Renal cortex interstitium (tissue), 15 donors: Measurements from ENCODE around the gene ANXA5. TPM values are rescaled to one million over a fixed set of nuclear protein-coding genes. Genes with fewer than 3 reads are reported as not detected.
"Not testable (repeated sequence)": the region's sequence is repeated elsewhere in the genome, so short reads cannot be mapped to it uniquely, and the experiment has no call there.

ENCODE experiments used
- DNase-seq, 11 donors: peaks; one replicate each; pipeline ENCODE4 v3.0.0-alpha.2; 2013; ENCODE audit warnings: low read depth in 9 of 11, low spot score in 4 of 11; ENCODE audit errors: extremely low read depth in 1 of 11
- long read RNA-seq, 16 experiments: transcript quantifications; one replicate each; lab custom pipeline, GENCODE V29; 2026
- polyA plus RNA-seq, 3 donors: library from polyadenylated mRNA; unstranded; fragments of 120-200 nt; gene quantifications; one replicate each; pipeline ENCODE4 v1.2.1, GENCODE V29; 2013; ENCODE audit not compliant: insufficient read length in 3 of 3

Gene ANXA5
- polyA plus RNA-seq, result 100 to 1,000 TPM; 373 to 435 (median 433) TPM
- long read RNA-seq, donor 1, transcript ANXA5-201 (13 exons, 1,762 nt), result major isoform, 52 of 98 reads
- long read RNA-seq, donor 1, partial matches to known transcripts, result 41 of 98 reads
- long read RNA-seq, donor 1, other reads (novel, unspliced or antisense), result 0 of 98 reads
- long read RNA-seq, donor 2, transcript ANXA5-201 (13 exons, 1,762 nt), result major isoform, 35 of 70 reads
- long read RNA-seq, donor 2, partial matches to known transcripts, result 29 of 70 reads
- long read RNA-seq, donor 2, other reads (novel, unspliced or antisense), result 0 of 70 reads
- long read RNA-seq, donor 3, transcript ANXA5-201 (13 exons, 1,762 nt), result major isoform, 98 of 221 reads
- long read RNA-seq, donor 3, partial matches to known transcripts, result 104 of 221 reads
- long read RNA-seq, donor 3, other reads (novel, unspliced or antisense), result 13 of 221 reads
- long read RNA-seq, donor 4, transcript ANXA5-201 (13 exons, 1,762 nt), result major isoform, 58 of 100 reads
- long read RNA-seq, donor 4, partial matches to known transcripts, result 36 of 100 reads
- long read RNA-seq, donor 4, other reads (novel, unspliced or antisense), result 0 of 100 reads
- long read RNA-seq, donor 5, result 0 reads
- long read RNA-seq, donor 6, transcript ANXA5-207 (6 exons, 868 nt), result minor isoform, 10 of 128 reads
- long read RNA-seq, donor 6, transcript ANXA5-201 (13 exons, 1,762 nt), result major isoform, 61 of 128 reads
- long read RNA-seq, donor 6, partial matches to known transcripts, result 53 of 128 reads
- long read RNA-seq, donor 6, other reads (novel, unspliced or antisense), result 0 of 128 reads
- long read RNA-seq, donor 7, transcript ANXA5-201 (13 exons, 1,762 nt), result major isoform, 76 of 191 reads
- long read RNA-seq, donor 7, transcript ANXA5-207 (6 exons, 868 nt), result minor isoform, 6 of 191 reads
- long read RNA-seq, donor 7, partial matches to known transcripts, result 103 of 191 reads
- long read RNA-seq, donor 7, other reads (novel, unspliced or antisense), result 0 of 191 reads
- long read RNA-seq, donor 8, result 0 reads
- long read RNA-seq, donor 9, transcript ANXA5-201 (13 exons, 1,762 nt), result major isoform, 53 of 127 reads
- long read RNA-seq, donor 9, transcript ANXA5-205 (6 exons, 1,083 nt), result minor isoform, 7 of 127 reads
- long read RNA-seq, donor 9, partial matches to known transcripts, result 65 of 127 reads
- long read RNA-seq, donor 9, other reads (novel, unspliced or antisense), result 0 of 127 reads
- long read RNA-seq, donor 10, transcript ANXA5-201 (13 exons, 1,762 nt), result major isoform, 84 of 170 reads
- long read RNA-seq, donor 10, partial matches to known transcripts, result 78 of 170 reads
- long read RNA-seq, donor 10, other reads (novel, unspliced or antisense), result 0 of 170 reads
- long read RNA-seq, donor 11, transcript ANXA5-201 (13 exons, 1,762 nt), result major isoform, 64 of 107 reads
- long read RNA-seq, donor 11, partial matches to known transcripts, result 31 of 107 reads
- long read RNA-seq, donor 11, other reads (novel, unspliced or antisense), result 6 of 107 reads
- long read RNA-seq, donor 12, transcript ANXA5-201 (13 exons, 1,762 nt), result major isoform, 35 of 66 reads
- long read RNA-seq, donor 12, partial matches to known transcripts, result 28 of 66 reads
- long read RNA-seq, donor 12, other reads (novel, unspliced or antisense), result 0 of 66 reads
- long read RNA-seq, donor 13, result 0 reads
- long read RNA-seq, donor 14, transcript ANXA5-201 (13 exons, 1,762 nt), result major isoform, 68 of 135 reads
- long read RNA-seq, donor 14, transcript ANXA5-207 (6 exons, 868 nt), result minor isoform, 5 of 135 reads
- long read RNA-seq, donor 14, partial matches to known transcripts, result 61 of 135 reads
- long read RNA-seq, donor 14, other reads (novel, unspliced or antisense), result 0 of 135 reads
- long read RNA-seq, donor 15, transcript ANXA5-201 (13 exons, 1,762 nt), result major isoform, 31 of 72 reads
- long read RNA-seq, donor 15, partial matches to known transcripts, result 36 of 72 reads
- long read RNA-seq, donor 15, other reads (novel, unspliced or antisense), result 0 of 72 reads
- long read RNA-seq, donor 16, transcript ANXA5-207 (6 exons, 868 nt), result minor isoform, 7 of 329 reads
- long read RNA-seq, donor 16, transcript ANXA5-205 (6 exons, 1,083 nt), result minor isoform, 5 of 329 reads
- long read RNA-seq, donor 16, transcript ANXA5-201 (13 exons, 1,762 nt), result major isoform, 173 of 329 reads
- long read RNA-seq, donor 16, partial matches to known transcripts, result 139 of 329 reads
- long read RNA-seq, donor 16, other reads (novel, unspliced or antisense), result 5 of 329 reads

- DNase-seq, result peak; percentile 49 to 80 (median 74)
Measured at GRCh38 chr4:121696581-121697461, at the start of gene ANXA5. TSS of gene ANXA5 (minus strand) at chr4:121696980. CDS start at chr4:121696589, 391 bp downstream.

- no peak for DNase-seq
Measured at GRCh38 chr4:121742794-121743193, 46.0 kb upstream of the ANXA5 start.

DNA sequence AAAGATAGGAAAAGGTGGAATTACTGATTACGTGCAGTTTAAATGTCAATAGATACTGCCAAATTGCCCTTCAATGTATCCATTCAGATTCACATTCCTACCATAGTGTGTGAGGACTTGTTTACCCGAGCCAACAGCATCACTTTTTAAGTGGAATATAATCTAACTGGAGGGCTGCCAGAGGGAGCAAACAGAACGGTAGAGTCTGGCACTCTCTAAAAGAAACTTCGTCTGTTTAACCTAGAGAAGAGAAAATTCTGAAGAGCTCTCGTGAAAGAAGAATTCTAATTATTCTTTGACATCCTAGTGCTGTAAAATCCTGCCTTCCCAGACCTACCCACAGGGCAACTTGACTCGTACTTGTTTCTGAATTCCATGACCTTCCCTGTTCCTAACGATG, 45.0 kb upstream of the ANXA5 start:
- DNase-seq, result no peak

GRCh38 chr4:121740796-121741409, 44.1 kb upstream of the ANXA5 start:
- DNase-seq, result no peak

DNA sequence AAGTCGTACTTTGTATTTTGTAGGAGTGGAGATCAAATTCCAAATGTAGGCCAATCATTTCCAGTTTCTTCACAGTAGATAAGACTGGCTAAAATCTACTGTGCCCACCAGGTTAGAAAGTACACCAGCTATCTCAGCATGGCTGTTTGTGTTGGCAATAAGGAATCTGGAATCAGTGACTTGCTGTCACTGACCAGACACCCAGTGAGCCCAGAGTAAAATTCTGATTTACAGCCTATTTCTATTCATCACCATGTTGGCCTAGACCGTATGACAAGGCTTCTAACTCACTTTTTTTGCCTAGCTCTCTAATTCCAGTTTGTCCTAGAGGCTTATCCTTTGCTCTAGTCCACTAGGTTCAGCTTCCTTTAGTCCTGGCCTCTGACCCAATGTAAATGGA, 42.8 kb upstream of the ANXA5 start:
- peak in 1 of 11 donors; percentile 22 for DNase-seq

GRCh38 chr4:121738780-121739535, 42.2 kb upstream of the ANXA5 start:
- peak; percentile 32 to 69 (median 50) for DNase-seq

- no peak for DNase-seq
Measured at GRCh38 chr4:121737846-121738554, 41.2 kb upstream of the ANXA5 start.

DNA sequence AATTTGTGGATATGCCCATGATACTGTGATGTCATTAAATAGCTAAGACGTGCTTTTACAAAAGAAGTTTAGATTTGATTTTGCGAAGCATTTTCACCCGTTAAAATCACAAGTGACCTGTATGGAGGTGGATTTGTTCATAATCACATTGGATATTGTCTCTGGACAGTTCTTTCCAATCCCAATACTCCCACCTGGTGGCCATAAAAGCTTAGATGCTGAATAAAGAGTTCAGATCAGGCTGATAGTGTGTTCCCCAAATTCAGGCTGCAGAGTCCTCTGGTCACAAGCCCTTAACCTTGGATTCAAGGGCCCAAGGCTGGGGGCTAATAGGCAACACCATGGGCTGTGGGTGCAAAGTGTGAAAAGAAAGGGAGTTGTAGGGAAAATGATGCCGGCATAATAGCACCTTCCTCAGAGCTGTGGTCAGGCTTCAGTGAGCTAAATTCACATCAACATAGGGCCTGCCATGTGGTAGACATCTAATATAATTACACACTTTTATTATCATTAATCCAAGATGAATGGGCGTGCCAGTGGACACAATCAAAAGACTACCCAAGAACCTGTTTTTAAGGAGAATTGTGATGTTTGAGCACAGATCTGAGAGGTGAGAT, 40.1 kb upstream of the ANXA5 start:
- DNase-seq, result peak in 3 of 11 donors; percentile 14 to 39 (median 38)

- no peak for DNase-seq
Measured at GRCh38 chr4:121734571-121734970, 37.8 kb upstream of the ANXA5 start.

GRCh38 chr4:121733942-121734341, 37.2 kb upstream of the ANXA5 start:
- no peak for DNase-seq

- DNase-seq, result not testable (repeated sequence)
Measured at GRCh38 chr4:121729753-121730152, 33.0 kb upstream of the ANXA5 start.

GRCh38 chr4:121728798-121729226, 32.0 kb upstream of the ANXA5 start:
- DNase-seq, result no peak

DNA sequence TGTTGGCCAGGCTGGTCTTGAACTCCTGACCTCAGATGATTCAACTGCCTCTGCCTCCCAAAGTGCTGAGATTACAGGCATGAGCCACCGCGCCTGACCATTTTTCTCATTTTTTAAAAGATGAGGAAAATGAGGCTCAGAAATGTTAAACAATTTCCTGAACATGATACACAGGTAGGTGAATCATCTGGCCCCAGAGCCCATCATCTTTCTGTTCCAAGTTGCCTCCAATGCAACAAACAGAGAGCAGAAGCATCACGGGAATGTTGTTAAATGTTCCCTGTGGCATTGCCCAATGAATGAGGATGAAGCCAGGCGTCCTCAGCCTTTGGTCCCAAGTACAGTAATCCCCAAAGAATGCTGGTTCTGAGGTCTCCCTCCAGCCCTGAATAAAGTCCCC, 31.3 kb upstream of the ANXA5 start:
- no peak for DNase-seq

DNA sequence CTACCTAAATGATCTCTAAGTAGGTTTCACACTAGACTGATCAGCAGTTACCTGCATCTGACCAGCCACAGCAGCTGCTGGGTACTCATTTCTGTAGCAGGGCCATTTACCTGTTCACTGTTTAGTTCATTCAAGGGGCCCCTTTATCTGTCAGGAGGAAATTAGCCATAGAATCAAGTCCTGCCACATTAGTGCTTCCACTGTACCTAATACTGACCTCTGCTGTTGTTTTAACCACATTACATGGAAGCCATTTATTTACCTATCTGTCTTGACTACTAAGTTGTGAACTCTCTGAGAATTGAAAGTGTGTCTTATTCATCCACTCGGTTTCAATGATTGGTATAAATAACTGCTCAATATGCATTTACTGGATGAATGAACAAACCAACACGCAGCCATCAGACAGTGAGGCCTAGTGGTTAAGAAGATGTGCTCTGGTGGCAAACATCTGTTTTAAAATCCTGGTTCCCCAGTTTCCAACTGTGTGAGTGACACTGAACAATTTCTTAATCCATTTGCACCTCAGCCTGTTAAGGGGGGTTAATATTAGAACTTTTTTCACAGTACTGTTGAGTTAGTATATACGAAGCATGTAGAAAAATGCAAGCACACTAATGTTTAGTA, 30.0 kb upstream of the ANXA5 start:
- DNase-seq, result peak in 2 of 11 donors; percentile 8 to 23
